ENCODE measurements around the gene TAF5L.
"Not testable (repeated sequence)": the region's sequence is repeated elsewhere in the genome, so short reads cannot be mapped to it uniquely, and the experiment has no call there.

Gene TAF5L

GRCh38 chr1:229570891-229571516 lies 54.9 kb downstream of the TAF5L start:
- DNase-seq, result no peak

GRCh38 chr1:229570305-229570704 lies 55.6 kb downstream of the TAF5L start:
- no peak for DNase-seq

GRCh38 chr1:229567109-229567868 lies 58.6 kb downstream of the TAF5L start:
- DNase-seq, result no peak

GRCh38 chr1:229563701-229564100 lies 62.2 kb downstream of the TAF5L start:
- no peak for DNase-seq

- no peak for DNase-seq
Measured at GRCh38 chr1:229563241-229563640, 62.7 kb downstream of the TAF5L start.

- no peak for DNase-seq
Measured at GRCh38 chr1:229562686-229563085, 63.2 kb downstream of the TAF5L start.

GRCh38 chr1:229561141-229561540 lies 64.8 kb downstream of the TAF5L start:
- DNase-seq, result no peak

- DNase-seq, result not testable (repeated sequence)
Measured at GRCh38 chr1:229560124-229560523, 65.8 kb downstream of the TAF5L start.

- DNase-seq, result not testable (repeated sequence)
Measured at GRCh38 chr1:229559336-229559801, 66.6 kb downstream of the TAF5L start.

- DNase-seq, result peak in 55 of 56 donors; percentile 60 to 99 (median 94)
Measured at GRCh38 chr1:229558460-229559335, 67.2 kb downstream of the TAF5L start, which contains the start of gene ABCB10. Gene ABCB10 (minus strand): TSS chr1:229558707. CDS start chr1:229558652, 55 bp downstream.

- peak in 37 of 56 donors; percentile 9 to 61 (median 33) for DNase-seq
Measured at GRCh38 chr1:229557913-229558414, 68.0 kb downstream of the TAF5L start.

GRCh38 chr1:229557200-229557850 lies 68.6 kb downstream of the TAF5L start:
- no peak for DNase-seq

GRCh38 chr1:229554886-229555621 lies 70.9 kb downstream of the TAF5L start:
- DNase-seq, result no peak

GRCh38 chr1:229553621-229554130 lies 72.2 kb downstream of the TAF5L start:
- DNase-seq, result no peak

GRCh38 chr1:229552732-229553131 lies 73.2 kb downstream of the TAF5L start:
- peak in 1 of 56 donors; percentile 14 for DNase-seq

GRCh38 chr1:229550812-229551567 lies 74.9 kb downstream of the TAF5L start:
- no peak for DNase-seq

- DNase-seq, result no peak
Measured at GRCh38 chr1:229547542-229547941, 78.4 kb downstream of the TAF5L start.

GRCh38 chr1:229544587-229544986 lies 81.3 kb downstream of the TAF5L start:
- DNase-seq, result no peak

Data from nucleus accumbens (tissue), 56 donors.